WI38 (cell line): ENCODE results near the gene ARHGDIA.

Source experiments
- H3K4me3 ChIP-seq: 2 replicates; pipeline ENCODE4 v1.5.1; 2011; ENCODE audit warnings: low read depth, mild to moderate bottlenecking, control low read depth, low read length
- TF ChIP-seq, protein P1 (sequence below): IDR thresholded peaks from 2 replicates; pipeline ENCODE4 v1.5.1; 2012; ENCODE audit warnings: low read depth, mild to moderate bottlenecking, control low read depth, low read length

The ARHGDIA gene

DNA sequence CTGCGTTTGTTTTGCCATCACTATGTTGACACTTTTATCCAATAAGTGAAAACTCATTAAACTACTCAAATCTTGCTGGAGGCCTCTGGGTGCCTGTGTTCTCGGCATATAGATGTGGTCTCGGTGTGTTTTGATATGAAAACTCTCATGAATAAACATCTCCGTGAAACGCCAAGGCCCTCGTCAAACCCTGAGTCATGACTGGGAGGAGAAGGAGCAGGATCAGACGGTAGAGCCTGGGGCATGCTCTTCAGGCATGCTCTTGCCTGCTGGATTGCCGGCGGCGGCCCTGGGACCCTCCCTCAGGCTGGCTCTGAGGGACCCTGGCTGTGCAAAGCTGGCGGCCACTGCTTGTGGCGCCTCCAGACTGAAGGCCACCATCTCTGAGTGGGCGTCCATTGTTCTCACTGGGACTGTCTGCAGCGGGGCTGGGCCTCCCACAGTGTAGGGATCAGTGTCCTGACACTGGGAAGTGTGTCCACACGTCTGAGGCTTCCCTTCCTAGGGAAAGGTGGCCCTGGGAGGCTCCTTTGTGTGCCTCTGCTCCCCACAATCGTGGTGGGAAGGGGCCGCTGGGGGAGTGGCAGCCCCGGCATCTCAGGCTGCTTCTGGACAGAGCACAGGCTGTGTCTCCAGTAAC, 29.2 kb upstream of the ARHGDIA start:
- TF ChIP-seq, protein P1, sequence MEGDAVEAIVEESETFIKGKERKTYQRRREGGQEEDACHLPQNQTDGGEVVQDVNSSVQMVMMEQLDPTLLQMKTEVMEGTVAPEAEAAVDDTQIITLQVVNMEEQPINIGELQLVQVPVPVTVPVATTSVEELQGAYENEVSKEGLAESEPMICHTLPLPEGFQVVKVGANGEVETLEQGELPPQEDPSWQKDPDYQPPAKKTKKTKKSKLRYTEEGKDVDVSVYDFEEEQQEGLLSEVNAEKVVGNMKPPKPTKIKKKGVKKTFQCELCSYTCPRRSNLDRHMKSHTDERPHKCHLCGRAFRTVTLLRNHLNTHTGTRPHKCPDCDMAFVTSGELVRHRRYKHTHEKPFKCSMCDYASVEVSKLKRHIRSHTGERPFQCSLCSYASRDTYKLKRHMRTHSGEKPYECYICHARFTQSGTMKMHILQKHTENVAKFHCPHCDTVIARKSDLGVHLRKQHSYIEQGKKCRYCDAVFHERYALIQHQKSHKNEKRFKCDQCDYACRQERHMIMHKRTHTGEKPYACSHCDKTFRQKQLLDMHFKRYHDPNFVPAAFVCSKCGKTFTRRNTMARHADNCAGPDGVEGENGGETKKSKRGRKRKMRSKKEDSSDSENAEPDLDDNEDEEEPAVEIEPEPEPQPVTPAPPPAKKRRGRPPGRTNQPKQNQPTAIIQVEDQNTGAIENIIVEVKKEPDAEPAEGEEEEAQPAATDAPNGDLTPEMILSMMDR, result no peak
- no peak overlapping the region for H3K4me3 ChIP-seq

DNA sequence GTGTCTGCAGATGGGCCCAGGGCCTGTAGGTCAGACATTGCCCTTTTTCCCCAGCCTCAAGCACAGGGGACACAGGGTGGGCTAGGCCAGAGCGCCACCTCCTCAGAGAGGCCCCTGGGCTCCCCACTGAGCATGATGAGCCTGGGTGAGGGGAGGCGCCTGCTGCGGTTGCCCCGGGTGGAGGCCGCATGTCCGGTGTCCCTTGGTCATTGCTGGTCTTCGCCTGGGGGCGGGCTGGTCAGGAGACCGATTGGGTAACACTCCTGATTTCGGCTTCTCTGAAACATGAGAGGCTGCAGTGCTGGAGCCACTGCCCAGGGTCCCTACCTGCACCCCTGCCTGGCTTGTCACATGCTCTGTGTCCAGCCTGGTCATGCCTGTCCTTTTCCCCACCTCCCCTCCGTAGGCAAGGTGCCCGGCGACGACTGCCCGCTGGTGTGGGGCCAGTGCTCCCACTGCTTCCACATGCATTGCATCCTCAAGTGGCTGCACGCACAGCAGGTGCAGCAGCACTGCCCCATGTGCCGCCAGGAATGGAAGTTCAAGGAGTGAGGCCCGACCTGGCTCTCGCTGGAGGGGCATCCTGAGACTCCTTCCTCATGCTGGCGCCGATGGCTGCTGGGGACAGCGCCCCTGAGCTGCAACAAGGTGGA, 28.5 kb upstream of the ARHGDIA start:
- no peak overlapping the region for H3K4me3 ChIP-seq
- TF ChIP-seq, protein P1, result no peak

DNA sequence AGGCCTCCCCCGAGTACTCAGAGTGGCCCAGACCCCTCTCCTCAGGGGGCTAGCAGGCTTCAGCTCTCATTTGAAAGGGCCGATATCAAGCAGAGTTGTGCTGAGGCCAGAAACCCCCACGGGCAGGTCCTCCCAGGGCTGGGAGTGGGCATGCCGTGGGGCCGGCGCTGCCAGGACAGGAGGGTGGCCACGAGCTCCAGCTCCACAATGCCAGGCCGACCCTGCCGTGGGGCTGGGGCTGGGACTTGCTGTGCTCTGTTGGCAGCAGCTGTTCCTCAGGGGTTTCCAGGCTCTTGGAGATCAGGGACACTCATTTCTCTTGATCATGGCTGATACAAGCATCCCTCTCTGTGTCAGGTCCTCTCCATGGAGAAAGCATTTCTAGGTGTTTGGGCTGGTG, 27.7 kb upstream of the ARHGDIA start:
- TF ChIP-seq, protein P1, result no peak

DNA sequence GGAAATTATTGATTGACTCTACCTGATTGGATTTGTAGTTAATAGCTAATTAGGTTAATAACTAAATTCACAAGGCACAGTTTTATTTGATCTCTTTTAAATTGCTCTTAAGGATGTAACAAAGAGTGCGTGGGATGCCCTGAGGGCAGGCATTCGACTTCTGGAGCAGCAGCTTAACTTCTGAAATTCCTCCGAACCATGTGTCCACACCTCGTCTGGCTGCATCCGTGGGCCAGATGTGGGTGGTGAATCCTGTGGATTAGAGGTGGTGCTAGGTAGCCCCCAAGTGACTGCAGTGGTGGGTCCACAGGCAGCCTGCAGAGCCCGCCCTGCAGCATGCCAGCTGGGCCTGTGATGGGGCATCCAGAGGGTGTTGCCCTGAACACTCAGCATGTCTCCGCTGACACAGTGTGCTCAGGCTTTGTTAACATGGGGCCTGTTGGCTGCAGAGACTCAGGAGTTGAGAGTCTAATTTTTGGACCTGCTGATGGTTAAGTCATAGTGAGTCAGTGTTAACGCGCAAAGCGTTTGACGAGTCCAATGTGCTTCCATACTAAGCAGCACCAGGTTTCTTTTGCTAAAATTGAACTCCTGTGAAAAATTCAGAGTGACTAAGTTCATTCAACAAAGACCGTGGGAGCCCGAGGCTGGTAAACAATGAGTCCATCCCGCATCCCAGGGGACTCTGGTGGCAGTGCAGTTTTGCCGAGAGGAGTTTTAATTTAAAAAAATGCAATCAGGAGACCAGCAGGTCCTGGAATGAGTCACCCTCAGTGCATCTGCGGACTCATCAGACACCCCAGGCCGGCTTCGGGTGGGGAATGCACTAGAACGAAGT, 27.1 kb upstream of the ARHGDIA start:
- TF ChIP-seq, protein P1, result no peak
- H3K4me3 ChIP-seq, result no peak overlapping the region

More for the DNA sequence above, 27.7 kb upstream of the ARHGDIA start:
- 0 out of 2 replicates have a peak overlapping the region, but pooled peaks have one; percentile 5 for H3K4me3 ChIP-seq

DNA sequence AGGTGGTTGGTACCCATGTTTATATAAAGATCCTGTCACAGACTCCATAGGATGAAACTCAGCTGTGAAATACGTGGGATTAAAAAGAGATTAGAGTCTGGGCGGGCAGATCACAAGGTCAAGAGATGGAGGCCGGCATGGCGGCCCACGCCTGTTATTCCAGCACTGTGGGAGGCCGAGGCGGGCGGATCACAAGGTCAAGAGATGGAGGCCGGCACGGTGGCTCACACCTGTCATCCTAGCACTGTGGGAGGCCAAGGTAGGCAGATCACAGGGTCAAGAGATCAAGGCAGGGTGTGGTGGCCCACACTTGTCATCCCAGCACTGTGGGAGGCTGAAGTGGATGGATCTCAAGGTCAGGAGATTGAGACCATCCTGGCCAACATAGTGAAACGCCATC, 24.3 kb upstream of the ARHGDIA start:
- H3K4me3 ChIP-seq, result no peak overlapping the region

DNA sequence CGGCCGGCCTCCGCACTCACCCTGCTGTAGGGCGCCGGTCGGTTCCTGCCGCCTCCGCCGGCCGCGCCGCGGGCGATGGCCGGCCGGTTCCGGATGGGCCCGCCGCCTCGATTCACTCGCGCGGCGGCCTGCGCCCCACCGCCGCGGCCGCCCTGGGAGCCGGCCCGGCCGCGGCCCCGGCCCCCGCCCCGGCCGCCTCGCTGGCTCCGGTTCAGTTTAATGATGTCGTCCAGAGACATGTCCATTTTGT, 20.1 kb upstream of the ARHGDIA start:
- H3K4me3 ChIP-seq, result peak overlapping the region; percentile 85
- TF ChIP-seq, protein P1, result no peak

More for the DNA sequence above, 24.3 kb upstream of the ARHGDIA start:
- TF ChIP-seq, protein P1, result no peak
